ENCODE data around the gene SCN8A. TPM values are rescaled to one million over a fixed set of nuclear protein-coding genes. Genes with fewer than 3 reads are reported as not detected.
A peak's percentile ranks its signal among the peaks of the same experiment; 100 is the strongest.

Gene SCN8A
- total RNA-seq, 1 donor: 33.7 TPM

GRCh38 chr12:51721282-51721940 lies 130.4 kb downstream of the SCN8A start:
- H3K4me3 ChIP-seq (ENCODE audit: low read depth, low read length): peak overlapping the region; percentile 41
- TF ChIP-seq CTCF (IDR thresholded peaks at IDR 0.05; ENCODE audit: insufficient read depth, low read depth, low read length): no peak

GRCh38 chr12:51722431-51722830 lies 131.4 kb downstream of the SCN8A start:
- H3K4me3 ChIP-seq (ENCODE audit: low read depth, low read length): no peak overlapping the region
- TF ChIP-seq CTCF (IDR thresholded peaks at IDR 0.05; ENCODE audit: insufficient read depth, low read depth, low read length): no peak
- no peak for DNase-seq (ENCODE audit: low read depth)

More at GRCh38 chr12:51721282-51721940, 130.4 kb downstream of the SCN8A start:
- DNase-seq (ENCODE audit: low read depth): peak; percentile 34

GRCh38 chr12:51726161-51726560 lies 135.1 kb downstream of the SCN8A start:
- DNase-seq (ENCODE audit: low read depth): no peak
- TF ChIP-seq CTCF (IDR thresholded peaks at IDR 0.05; ENCODE audit: insufficient read depth, low read depth, low read length): no peak
- no peak overlapping the region for H3K4me3 ChIP-seq (ENCODE audit: low read depth, low read length)

- no peak for TF ChIP-seq CTCF (IDR thresholded peaks at IDR 0.05; ENCODE audit: insufficient read depth, low read depth, low read length)
- H3K4me3 ChIP-seq (ENCODE audit: low read depth, low read length): no peak overlapping the region
- no peak for DNase-seq (ENCODE audit: low read depth)
These were observed 135.9 kb downstream of the SCN8A start for GRCh38 chr12:51726931-51727330.

GRCh38 chr12:51729331-51729730 lies 138.3 kb downstream of the SCN8A start:
- H3K4me3 ChIP-seq (ENCODE audit: low read depth, low read length): no peak overlapping the region
- TF ChIP-seq CTCF (IDR thresholded peaks at IDR 0.05; ENCODE audit: insufficient read depth, low read depth, low read length): no peak
- DNase-seq (ENCODE audit: low read depth): no peak

- DNase-seq (ENCODE audit: low read depth): no peak
- H3K4me3 ChIP-seq (ENCODE audit: low read depth, low read length): no peak overlapping the region
- no peak for TF ChIP-seq CTCF (IDR thresholded peaks at IDR 0.05; ENCODE audit: insufficient read depth, low read depth, low read length)
These were observed 139.7 kb downstream of the SCN8A start for GRCh38 chr12:51730745-51731144.

- no peak overlapping the region for H3K4me3 ChIP-seq (ENCODE audit: low read depth, low read length)
- no peak for DNase-seq (ENCODE audit: low read depth)
- TF ChIP-seq CTCF (IDR thresholded peaks at IDR 0.05; ENCODE audit: insufficient read depth, low read depth, low read length): no peak
These were observed 149.5 kb downstream of the SCN8A start for GRCh38 chr12:51740536-51740935.

Measured in fibroblast of villous mesenchyme (primary cell).